GM12873 (cell line): ENCODE results near the gene SUCLA2.

ENCODE experiments used
- CTCF ChIP-seq: IDR thresholded peaks from 2 replicates; pipeline ENCODE4 v1.5.1; 2012; ENCODE audit warnings: low read depth, mild to moderate bottlenecking, moderate library complexity, low read length, control low read depth; ENCODE audit not compliant: insufficient read depth; ENCODE audit errors: missing control alignments

The SUCLA2 gene

GRCh38 chr13:47930649-47931165, 70.4 kb downstream of the SUCLA2 start:
- TF ChIP-seq CTCF = no peak

GRCh38 chr13:47929156-47929555, 71.9 kb downstream of the SUCLA2 start:
- no peak for TF ChIP-seq CTCF

- no peak for TF ChIP-seq CTCF
Observed at GRCh38 chr13:47917022-47917574, 84.0 kb downstream of the SUCLA2 start.

- no peak for TF ChIP-seq CTCF
Observed at GRCh38 chr13:47908197-47908902, 92.7 kb downstream of the SUCLA2 start.

GRCh38 chr13:47904891-47905290, 96.2 kb downstream of the SUCLA2 start:
- no peak for TF ChIP-seq CTCF

GRCh38 chr13:47904241-47904640, 96.8 kb downstream of the SUCLA2 start:
- no peak for TF ChIP-seq CTCF

- no peak for TF ChIP-seq CTCF
Observed at GRCh38 chr13:47903836-47904235, 97.2 kb downstream of the SUCLA2 start.
